ENCODE data around the gene HPCA.

Gene HPCA

GRCh38 chr1:32906654-32907053, 20.4 kb downstream of the HPCA start:
- no peak for TF ChIP-seq RAD21 (IDR thresholded peaks at IDR 0.05; ENCODE audit: low read depth)

GRCh38 chr1:32907435-32907834, 21.1 kb downstream of the HPCA start:
- TF ChIP-seq EP300 (IDR thresholded peaks at IDR 0.05; ENCODE audit: borderline replicate concordance) (no peak), TCF12 (IDR thresholded peaks at IDR 0.05; ENCODE audit: low read depth) (no peak), RAD21 (IDR thresholded peaks at IDR 0.05; ENCODE audit: low read depth) (no peak), CREB1 (IDR thresholded peaks at IDR 0.05; ENCODE audit: low read depth) (no peak), EGR1 (IDR thresholded peaks at IDR 0.05) (no peak), CEBPB (IDR thresholded peaks at IDR 0.05) (no peak), YY1 (IDR thresholded peaks at IDR 0.05; ENCODE audit: low read depth) (no peak), TAF1 (IDR thresholded peaks at IDR 0.05; ENCODE audit: low read depth) (no peak), NFIC (IDR thresholded peaks at IDR 0.05) (no peak), USF1 (IDR thresholded peaks at IDR 0.05) (no peak), FOXM1 (IDR thresholded peaks at IDR 0.05; ENCODE audit: borderline replicate concordance, low read depth) (no peak), ZBTB7A (IDR thresholded peaks at IDR 0.05; ENCODE audit: low read depth) (no peak), TEAD4 (IDR thresholded peaks at IDR 0.05) (no peak)
- TF ChIP-seq, protein P1, sequence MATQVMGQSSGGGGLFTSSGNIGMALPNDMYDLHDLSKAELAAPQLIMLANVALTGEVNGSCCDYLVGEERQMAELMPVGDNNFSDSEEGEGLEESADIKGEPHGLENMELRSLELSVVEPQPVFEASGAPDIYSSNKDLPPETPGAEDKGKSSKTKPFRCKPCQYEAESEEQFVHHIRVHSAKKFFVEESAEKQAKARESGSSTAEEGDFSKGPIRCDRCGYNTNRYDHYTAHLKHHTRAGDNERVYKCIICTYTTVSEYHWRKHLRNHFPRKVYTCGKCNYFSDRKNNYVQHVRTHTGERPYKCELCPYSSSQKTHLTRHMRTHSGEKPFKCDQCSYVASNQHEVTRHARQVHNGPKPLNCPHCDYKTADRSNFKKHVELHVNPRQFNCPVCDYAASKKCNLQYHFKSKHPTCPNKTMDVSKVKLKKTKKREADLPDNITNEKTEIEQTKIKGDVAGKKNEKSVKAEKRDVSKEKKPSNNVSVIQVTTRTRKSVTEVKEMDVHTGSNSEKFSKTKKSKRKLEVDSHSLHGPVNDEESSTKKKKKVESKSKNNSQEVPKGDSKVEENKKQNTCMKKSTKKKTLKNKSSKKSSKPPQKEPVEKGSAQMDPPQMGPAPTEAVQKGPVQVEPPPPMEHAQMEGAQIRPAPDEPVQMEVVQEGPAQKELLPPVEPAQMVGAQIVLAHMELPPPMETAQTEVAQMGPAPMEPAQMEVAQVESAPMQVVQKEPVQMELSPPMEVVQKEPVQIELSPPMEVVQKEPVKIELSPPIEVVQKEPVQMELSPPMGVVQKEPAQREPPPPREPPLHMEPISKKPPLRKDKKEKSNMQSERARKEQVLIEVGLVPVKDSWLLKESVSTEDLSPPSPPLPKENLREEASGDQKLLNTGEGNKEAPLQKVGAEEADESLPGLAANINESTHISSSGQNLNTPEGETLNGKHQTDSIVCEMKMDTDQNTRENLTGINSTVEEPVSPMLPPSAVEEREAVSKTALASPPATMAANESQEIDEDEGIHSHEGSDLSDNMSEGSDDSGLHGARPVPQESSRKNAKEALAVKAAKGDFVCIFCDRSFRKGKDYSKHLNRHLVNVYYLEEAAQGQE (IDR thresholded peaks at IDR 0.05; ENCODE audit: low read depth), result no peak
- TF ChIP-seq, protein P2, sequence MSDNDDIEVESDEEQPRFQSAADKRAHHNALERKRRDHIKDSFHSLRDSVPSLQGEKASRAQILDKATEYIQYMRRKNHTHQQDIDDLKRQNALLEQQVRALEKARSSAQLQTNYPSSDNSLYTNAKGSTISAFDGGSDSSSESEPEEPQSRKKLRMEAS (IDR thresholded peaks at IDR 0.05), result no peak

DNA sequence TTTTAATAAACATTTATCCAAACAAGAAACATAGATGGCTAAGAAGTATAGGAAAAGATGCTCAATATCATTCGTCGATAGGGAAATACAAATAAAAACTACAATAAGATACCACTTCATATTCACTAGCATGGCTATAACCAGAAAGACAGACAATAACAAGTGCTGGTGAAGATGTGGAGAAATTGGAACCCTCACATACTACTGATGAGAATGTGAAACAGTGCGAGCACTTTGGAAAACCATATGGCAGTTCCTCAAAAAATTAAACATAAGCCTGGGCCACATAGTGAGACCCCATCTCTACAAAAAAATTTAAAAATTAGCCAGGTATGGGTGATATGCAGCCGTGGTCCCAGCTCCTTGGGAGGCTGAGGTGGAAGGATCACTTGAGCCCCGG, 24.0 kb downstream of the HPCA start:
- no peak for TF ChIP-seq TAF1 (IDR thresholded peaks at IDR 0.05; ENCODE audit: low read depth)
- TF ChIP-seq, protein P1 (IDR thresholded peaks at IDR 0.05; ENCODE audit: low read depth), result no peak
- TF ChIP-seq TEAD4 (IDR thresholded peaks at IDR 0.05), result no peak
- no peak for TF ChIP-seq CEBPB (IDR thresholded peaks at IDR 0.05)
- TF ChIP-seq FOXM1 (IDR thresholded peaks at IDR 0.05; ENCODE audit: borderline replicate concordance, low read depth), result no peak
- TF ChIP-seq EGR1 (IDR thresholded peaks at IDR 0.05), result no peak
- no peak for TF ChIP-seq RAD21 (IDR thresholded peaks at IDR 0.05; ENCODE audit: low read depth)
- no peak for TF ChIP-seq EP300 (IDR thresholded peaks at IDR 0.05; ENCODE audit: borderline replicate concordance)
- no peak for TF ChIP-seq TCF12 (IDR thresholded peaks at IDR 0.05; ENCODE audit: low read depth)
- no peak for TF ChIP-seq YY1 (IDR thresholded peaks at IDR 0.05; ENCODE audit: low read depth)
- no peak for TF ChIP-seq CREB1 (IDR thresholded peaks at IDR 0.05; ENCODE audit: low read depth)
- no peak for TF ChIP-seq NFIC (IDR thresholded peaks at IDR 0.05)
- no peak for TF ChIP-seq ZBTB7A (IDR thresholded peaks at IDR 0.05; ENCODE audit: low read depth)
- no peak for TF ChIP-seq USF1 (IDR thresholded peaks at IDR 0.05)
- TF ChIP-seq, protein P2 (IDR thresholded peaks at IDR 0.05), result no peak

DNA sequence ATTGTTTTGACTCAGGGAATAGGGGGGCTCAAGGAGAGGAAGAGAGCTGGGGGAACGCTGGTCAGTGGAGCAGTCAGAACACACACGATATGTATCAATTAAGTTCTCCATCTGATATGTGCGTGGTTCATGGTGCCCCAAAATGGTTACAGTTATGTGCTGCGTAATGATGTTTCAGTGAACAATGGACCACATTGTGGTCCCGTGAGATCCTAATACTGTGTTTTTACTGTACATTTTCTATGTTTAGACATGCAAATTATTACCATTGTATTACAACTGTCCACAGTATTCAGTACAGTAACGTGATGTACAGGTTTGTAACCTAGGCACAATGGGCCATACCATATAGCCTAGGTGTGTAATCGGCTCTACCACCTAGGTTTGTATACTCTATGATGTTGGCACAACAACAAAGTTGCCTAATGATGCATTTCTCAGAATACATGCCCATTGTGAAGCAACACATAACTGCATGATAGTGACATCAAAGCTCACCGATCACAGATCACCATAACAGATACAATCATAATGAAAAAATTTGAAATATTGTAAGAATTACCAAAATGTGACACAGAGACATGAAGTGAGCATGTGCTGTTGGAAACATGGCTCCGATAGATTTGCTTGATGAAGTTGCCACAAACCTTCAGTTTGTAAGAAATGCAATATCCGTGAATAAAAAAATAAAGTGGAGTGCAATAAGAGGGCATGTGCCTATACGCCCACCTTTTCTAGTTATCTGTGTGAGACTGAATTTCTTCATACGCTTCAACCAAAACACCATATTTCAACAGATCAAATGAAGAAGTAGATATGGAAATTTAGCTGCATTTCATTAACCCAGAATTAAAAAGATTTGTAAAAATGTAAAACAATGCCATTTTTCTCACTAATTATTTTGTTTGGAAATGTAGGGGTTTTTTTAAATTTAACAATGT, 29.7 kb downstream of the HPCA start:
- no peak for TF ChIP-seq FOXM1 (IDR thresholded peaks at IDR 0.05; ENCODE audit: borderline replicate concordance, low read depth)
- no peak for TF ChIP-seq TEAD4 (IDR thresholded peaks at IDR 0.05)
- TF ChIP-seq NFIC (IDR thresholded peaks at IDR 0.05), result no peak

- TF ChIP-seq FOXM1 (IDR thresholded peaks at IDR 0.05; ENCODE audit: borderline replicate concordance, low read depth), result no peak
- no peak for TF ChIP-seq CEBPB (IDR thresholded peaks at IDR 0.05)
- no peak for TF ChIP-seq TAF1 (IDR thresholded peaks at IDR 0.05; ENCODE audit: low read depth)
- no peak for TF ChIP-seq EGR1 (IDR thresholded peaks at IDR 0.05)
- TF ChIP-seq, protein P1 (IDR thresholded peaks at IDR 0.05; ENCODE audit: low read depth), result no peak
- TF ChIP-seq, protein P2 (IDR thresholded peaks at IDR 0.05), result no peak
- TF ChIP-seq TEAD4 (IDR thresholded peaks at IDR 0.05), result no peak
These were observed 31.2 kb downstream of the HPCA start for GRCh38 chr1:32917521-32917920.

All from Ishikawa (cell line).